CD4-positive, alpha-beta T cell treated with Interleukin-15 for 4 hours (primary cell): ENCODE data around the gene CAPG.
A peak's percentile ranks its signal among the peaks of the same experiment; 100 is the strongest.

Experiments
- DNase-seq: peaks from one replicate; pipeline ENCODE4 v3.0.0-alpha.2; 2020; ENCODE audit warnings: low spot score

The CAPG gene

DNA sequence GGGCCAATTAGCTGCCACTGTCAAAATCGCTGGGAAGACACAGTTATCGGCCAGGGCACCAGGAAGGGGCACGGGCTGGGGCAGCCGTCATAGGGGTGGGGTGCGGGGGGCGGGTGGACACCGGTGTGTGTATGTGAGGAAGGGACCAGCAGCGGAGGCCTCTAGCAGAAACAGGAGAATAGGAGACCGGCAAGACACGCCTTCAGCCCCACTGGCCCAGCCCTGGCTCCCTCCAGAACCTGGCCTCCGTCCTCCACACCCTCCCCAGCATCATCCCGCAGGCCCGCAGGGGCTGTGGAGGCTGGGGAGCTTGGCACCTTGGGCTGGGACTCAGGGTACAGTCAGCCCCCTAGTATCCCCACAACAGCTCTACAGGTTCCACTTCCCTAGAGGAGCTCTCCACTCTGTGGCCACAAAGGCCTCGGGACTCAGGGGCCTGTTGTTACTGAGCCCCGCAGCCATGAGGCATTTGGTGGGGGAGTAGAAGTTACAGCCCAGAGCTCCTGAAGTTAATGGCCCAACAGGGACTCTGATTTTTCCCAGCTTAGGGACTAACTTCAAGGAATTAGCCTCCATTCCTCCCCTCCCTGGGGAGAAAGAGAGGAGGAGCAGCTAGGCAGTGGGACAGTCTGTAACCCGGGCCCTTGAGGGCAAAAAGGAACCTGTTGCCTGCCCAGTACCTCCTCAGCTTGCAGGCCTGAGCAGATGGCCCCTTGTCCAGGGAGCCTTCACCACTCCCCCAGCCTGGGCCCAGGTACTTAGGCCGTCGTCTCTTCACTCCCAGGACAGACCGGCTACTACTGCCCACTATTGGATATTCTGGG, 28.2 kb upstream of the CAPG start:
- no peak for DNase-seq

DNA sequence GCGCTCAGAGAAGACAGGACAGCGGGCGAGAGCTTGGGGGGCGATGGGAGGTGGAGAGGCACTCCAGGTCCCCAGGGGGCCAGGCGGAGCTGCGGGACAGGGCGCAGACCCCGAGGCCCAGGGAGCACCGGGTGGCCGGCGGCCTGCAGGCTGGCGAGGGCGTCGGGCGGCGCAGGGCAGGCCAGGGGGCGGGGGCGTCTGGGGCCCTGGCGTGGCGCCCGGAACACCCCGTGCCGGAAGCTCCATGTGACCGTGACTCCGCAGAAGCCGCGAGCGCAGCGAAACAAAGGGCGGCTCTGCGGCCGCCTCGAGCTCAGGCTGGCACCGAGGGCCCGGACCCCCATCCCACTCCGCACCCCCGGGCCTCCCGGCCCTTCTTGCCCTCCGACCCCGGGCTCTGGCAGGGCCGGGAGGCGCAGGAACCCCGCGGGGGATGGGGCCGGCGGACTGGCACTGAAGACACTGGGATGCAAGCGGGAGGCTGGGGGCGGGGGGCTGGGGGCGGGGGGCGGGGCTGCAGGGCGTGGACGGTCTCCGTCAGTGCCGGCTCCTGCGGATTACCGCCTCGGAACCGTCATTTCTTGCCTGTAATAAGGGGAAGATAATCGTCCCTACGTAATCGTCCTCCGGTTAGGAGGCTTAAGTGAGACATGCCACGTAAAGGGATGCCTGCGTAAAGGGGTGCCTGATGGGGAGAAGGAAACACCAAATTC, 27.5 kb upstream of the CAPG start:
- DNase-seq: peak; percentile 71

DNA sequence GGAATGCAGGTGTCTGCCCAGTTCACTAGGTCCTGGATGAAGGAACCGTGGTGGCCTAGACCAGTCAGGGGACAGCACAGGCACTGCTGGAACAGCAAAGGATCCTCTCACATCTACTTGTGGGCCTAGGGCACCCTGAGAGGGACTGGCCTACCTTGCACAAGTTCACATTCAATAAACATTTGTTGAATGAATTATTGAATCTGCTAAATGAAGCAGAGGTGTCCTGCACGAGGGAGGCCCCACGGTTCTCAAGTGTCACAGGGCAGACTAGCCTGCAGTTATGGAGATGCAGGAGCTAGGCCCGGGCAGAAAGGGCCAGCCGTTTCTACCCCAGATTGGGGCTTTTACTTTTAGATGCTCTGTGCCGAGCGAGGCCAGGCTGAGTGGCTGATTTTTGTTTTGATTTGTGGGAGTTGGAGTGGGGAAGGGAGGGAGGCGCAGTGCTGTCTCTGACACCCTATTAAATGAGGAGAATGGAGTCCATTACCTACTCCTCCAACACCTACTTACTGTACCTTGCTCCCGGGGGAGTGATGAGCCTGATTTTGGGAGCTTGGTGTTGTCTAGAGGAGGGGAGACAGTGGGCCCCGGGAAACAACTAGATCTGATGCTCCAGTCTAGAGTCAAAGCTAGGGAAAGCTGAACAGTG, 26.8 kb upstream of the CAPG start:
- DNase-seq: no peak

DNA sequence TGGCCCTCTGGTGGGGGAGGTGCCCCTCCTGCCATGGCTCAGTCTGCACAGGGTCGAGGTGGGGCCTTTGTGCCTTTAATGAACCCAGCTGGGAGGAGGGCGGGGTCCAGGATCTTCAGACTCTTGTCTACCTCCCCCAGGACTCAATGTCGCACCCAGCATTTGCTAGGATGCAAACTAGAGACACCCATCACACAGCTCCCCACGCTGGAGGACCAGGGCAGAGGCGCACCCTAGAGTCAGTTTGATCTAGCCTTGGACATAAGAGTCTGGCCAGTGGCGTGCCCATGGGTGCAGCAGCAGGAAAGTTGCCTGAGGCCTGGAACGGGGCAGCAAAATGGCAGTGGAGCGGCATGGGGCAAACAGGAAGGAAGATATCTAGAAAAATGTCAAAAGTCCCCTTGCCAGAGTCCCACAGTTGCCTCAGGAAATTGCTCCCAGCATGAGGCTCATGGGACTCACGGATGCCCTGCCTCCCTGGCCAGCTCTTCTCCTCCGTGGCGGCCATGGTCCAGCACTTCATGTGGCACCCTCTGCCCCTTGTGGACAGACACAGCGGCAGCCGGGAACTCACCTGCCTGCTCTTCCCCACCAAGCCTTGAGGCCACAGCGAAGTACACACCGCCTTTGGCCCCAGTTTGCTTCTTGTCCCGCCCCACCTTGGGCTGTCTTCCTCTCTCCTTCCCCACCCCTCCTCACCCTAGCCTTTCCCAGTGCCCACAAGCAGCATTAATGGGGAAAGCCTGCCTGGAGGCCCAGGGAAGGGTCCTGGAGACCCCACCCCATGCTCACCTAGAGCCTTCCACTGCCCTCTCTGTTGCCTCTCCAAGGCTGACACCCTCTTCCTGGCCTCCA, 26.0 kb upstream of the CAPG start:
- no peak for DNase-seq

DNA sequence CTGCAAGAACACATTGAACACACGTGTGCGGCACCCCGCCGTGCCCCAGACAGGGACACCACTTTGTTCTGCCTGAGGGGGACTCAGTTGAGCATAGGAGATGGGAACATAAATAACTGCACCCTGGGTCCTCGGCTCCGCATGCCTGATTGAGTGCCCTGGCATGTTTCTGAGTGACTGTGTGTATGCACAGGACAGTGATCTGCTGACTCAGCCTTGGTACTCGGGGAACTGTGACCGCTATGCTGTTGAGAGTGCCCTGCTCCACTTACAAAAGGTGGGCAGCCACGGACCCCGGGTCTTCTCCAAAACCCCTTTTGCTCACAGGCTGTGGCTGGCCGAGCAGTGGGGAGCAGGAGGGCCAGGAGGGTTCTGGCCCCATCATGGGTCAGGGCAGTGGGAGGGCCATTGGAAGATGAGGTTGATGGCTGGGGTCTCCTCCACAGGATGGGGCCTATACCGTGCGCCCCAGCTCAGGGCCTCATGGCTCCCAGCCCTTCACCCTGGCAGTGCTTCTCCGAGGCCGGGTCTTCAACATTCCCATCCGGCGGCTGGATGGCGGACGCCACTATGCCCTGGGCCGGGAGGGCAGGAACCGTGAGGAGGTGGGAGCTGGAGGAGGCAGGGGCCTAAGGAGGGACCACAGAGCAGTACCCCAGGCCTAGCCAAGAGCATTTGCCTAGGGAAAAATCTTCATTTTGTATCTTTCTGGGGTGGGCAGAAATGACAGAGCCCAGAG, 25.2 kb upstream of the CAPG start:
- DNase-seq: no peak

DNA sequence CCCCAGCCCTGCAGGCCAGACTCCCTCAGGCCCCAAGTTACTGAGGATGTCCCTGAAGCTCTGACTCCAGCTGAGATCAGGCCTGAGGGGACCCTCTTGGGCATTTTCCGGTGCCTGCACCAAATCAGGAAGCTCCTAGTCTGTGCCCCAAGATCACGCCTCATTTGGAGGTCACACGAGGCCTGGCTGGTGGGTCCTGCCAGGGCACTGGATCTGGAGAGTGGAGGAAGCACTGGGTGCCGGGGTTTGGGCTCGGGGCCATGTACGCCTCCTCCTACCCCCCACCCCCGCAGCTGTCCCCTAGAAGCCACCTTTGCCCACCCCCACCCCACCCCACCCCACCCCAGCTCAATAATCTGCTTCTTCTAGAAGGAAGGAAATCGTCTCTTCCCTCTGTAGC, 24.5 kb upstream of the CAPG start:
- DNase-seq: no peak

DNA sequence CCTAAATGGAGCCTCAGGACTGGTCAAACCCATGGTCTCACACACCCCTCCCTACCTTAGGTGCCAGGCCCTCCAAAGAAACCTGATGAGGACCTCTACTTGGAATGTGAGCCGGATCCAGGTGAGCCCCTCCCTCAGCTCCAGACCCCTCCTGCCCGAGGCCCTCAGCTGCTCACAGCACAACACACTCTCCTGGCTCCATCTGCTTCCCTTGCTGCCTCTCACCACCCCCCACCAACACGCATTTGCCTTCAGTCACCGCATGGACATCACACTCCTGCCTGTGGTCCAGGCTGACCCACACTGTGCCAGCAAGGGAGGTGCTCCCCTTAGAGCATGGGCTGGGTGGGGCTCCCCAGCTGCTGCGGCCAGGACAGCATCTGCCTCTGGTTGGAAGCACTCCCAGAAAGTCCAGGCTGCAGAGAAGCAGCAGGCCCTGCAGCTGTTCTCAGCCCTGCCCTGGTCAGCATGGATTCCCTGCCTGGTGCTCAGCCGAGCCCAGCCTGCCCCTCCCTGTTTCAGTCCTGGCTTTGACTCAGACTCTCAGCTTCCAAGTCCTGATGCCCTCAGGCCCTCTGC, 23.4 kb upstream of the CAPG start:
- no peak for DNase-seq

DNA sequence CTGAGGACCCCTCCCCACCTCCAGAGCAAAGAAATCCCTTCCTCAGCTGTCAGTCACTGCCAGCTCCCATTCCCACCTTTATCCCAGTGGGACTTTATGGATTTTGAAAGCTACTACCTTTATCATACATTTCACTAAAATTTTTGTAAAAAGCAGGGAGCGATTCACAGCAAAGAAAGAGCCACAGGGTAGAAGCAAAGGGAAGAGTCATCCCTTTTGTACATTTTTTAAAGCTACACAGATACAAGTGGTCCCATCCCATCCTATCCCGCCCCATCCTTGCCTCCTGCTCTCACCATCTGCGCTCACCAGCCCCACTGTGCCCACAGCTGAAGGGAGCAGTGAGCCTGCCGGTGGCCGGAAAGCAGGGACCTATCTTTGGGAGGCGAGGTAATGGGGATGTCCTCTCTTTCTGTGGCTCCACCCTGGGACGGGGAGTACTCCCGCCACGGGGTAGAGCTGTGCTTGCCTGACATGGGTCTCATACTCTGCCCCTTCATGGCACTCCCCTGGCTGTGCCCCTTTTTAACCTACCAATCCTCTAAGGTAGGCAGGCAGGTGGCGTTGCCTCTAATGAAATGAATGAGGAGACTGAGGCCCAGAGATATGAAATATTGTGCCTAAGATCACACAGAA, 21.5 kb upstream of the CAPG start:
- no peak for DNase-seq

DNA sequence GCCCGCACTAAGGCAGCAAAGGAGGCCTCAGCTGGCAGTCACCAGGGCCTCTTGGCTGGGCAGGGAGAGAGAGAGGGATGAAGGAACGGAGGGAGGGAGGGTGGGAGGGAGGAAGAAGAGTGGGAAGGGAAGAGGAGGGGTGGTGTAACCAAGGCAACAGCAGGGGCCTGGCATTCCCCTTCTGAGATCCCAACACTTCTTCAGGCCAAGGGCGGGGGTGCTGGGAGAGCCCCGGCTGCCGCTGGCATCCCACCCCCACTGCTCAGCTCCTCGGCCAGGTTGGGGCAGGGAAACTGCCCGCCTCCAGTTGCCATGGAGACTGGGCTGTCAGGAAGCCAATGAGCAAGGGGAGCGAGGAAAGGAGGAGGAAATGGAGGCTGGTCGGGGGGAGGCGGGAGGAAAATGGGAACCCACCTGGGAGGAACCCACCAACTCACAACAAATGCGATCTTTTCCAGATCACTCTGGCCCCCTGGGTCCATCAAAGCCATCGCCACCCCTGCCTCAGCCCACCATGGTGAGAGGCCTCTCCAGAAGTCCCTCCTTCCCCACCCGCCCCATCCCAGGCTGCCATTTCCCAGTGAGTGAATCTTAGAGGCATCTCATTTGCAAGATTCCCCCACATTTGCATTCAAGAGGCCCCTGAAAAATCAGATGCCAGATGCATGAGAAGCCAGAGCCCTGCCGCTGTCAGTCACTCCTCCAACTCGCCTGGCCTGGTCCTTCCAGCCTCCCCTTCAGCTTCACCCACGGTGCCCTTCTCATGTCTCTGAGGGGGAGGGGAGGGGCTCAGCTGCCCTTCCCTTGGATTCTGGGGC, 20.8 kb upstream of the CAPG start:
- DNase-seq: no peak

DNA sequence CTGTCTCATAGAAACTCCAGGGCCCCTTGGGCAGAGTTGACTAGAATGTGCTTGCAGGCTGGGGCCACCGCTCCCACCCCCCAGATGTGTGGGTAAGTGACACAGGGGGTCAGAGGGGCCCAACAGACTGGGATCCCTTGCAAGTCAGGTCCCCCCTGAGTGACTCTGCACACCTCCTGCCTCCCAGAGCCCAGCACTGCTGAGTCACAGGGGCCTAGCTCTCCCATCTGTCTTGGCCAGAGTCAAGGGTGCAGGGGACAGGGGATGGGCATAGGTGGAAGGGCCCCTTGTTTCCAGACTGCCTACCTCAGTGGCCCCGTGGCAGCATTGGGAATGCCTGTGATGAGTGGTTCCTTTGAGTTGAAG, 19.7 kb upstream of the CAPG start:
- DNase-seq: no peak

DNA sequence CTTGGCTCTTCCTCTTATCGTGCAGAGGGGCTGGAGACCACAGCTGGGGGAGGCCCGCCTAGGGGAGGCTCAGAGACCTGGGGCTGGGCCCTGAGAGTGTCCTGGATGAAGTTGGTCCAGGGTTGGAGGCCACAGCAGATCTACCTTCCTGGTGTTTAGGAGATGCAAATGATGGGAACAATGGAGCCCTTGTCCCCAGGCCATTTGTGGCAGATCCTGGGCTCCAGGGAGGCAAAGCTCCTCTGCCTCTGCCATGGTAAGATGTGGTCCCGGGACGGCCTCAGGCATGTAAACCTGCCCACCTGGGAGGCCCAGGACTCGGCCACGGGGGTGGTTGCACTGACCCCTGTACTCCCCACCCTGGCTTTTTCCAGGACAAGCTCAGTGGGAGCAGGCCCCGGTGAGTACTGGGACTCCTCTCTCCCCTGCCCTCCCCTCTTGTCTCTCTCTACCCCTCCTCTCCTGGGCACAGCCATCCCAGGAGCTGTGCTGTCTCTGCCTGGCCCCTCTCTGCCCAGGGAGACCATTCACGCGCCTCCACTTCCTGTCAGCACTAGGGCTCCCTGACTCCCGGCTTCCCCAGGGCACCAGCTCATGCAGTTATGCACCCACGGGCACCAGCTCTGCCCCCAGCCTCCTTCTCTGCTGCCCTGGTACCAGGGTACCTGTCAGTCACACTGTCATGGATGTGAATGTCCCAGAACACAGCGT, 19.2 kb upstream of the CAPG start:
- DNase-seq: no peak

DNA sequence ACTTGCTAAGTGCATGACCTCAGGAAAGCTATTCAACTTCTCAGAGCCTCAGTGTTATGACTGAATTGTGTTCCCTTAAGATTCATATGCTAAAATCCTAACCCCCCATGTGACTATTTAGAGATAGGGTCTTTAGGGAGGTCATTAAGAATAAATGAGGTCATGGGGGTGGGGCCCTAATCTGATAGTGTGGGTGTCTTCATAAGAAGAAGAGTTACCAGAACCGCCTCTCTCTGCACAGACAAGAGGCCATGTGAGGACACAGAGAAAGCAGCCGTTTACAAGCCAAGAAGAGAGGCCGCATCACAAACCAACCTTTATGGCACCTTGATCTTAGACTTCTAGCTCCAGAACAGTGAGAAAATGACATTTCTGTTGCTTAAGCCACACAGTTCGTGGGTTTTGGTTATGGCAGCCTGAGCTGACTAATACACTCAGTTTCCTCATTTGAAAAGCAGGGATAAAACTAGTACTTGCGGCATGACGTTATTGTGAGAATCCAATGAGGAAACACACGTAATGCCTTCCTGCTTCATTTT, 18.2 kb upstream of the CAPG start:
- no peak for DNase-seq

DNA sequence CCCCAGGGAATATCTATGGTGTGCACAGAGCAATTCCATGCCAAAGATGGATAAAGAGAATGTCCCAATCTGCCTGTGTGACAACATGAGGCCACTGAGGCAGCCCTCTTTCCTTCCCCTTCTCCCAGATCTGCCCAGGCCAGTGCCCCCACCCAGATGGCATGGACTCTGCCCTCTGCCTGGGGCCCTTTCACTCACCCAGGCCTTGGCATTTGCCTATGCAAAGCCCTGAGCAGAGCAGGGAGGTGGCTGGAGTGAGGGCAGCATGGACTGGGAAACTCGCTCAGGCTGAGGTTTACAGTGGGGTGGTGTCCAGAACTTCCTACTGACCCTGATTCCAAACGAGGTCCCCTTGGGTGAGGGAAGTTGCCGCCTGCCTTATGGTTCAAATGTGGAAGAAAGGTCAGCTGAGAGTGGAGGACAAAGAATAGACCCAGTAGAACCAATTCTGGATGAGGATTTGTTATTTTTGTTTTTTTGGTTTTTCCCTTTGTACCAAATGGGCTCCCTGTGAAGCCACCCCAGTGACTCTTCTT, 17.2 kb upstream of the CAPG start:
- no peak for DNase-seq

DNA sequence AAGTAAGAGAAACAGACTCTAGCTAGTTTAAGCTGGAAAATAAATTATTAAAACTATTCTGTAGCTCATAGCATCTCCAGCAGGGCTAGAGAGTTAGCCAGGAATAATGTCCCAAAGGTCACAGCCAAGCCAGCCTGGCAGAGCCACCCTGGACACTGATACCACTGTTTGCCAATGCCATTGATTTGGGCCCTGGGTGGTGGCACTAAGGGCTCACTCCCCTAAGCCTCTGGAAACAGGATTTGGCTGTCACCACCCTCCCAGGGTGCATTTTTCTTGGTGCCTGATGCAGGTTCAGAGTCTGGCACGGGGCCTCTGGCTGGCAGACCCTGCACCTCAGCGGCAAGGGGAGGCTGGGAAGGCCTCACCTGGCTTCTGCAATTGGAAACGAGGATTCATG, 15.4 kb upstream of the CAPG start:
- DNase-seq: no peak

DNA sequence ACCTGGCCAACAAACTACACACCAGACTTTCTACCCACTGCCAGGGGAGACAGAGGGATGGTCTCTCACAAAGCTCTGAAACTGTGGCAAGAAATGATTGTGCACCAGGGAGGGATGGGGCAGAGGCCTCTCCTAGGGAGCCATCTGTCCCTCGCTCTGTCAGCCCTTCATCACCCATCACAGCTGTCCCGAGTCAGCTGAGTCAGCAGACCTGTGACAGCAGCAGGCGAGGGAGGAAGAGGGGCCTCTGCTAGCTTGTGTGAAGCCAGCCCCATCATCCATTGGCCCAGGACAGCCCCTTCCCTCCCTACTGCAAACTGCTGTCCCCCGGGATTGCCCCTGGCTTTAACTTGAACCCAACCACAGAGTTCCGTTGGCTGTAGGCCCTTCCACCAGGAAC, 13.4 kb upstream of the CAPG start:
- DNase-seq: no peak

DNA sequence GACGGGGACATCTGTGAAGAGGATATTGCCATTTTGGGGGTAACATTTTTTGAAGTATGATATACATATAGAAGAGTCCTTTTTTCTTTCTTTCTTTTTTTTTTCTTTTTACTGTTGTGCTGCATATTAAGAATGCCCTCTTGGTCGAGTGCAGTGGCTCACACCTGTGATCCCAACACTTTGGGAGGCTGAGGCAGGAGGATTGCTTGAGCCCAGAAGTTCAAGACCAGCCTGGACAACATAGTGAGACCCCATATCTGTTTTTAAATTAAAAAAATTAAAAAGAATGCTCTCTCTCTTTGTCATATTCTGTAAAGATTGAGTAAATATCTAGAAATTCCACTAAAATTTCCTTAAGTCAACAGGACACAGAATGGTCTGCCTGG, 11.9 kb upstream of the CAPG start:
- no peak for DNase-seq

DNA sequence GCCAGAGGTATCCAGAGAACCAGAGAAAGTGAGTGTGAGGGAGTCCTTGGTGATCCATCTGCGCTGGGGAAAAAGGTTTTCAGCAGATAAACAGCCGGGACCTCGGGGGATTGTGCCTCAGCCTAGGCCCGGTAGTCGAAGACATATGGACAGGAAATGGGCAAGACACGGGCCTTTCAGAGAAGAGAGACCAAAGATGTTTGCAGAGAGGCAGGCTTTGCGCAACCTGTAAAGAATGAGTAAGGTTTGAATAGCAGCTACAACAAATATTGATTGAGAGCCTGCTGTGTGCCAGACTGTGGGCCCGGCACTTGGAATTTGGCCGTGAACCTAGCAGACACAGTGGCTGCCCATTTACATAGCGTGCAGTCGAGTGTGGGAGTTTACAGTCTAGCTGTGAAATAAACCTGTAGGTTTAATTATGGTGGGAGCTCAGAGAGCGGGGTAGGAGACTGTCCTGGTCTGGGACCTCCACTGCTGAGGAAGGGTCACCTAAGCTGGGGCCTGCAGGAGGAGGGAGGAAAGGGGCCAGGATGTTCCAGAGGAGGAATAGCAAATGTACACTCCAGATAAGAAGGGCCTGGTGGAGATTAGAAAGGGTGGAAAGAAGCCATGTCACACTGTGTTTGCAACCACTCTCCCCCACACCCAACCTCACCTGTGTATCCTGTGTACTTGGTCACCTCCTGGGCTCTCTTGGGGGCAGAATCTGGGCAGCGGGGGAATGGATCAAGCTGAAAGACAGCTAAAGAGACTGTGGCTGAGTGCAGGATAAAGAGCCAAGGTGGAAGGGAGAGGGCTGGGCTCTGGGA, 11.3 kb upstream of the CAPG start:
- no peak for DNase-seq
